Right lung (tissue), 5 donors: ENCODE results near the gene FNDC3B. TPM values are rescaled to one million over a fixed set of nuclear protein-coding genes. Genes with fewer than 3 reads are reported as not detected.

ENCODE experiments used
- DNase-seq, 2 donors: peaks; one replicate each; pipeline ENCODE4 v3.0.0-alpha.2; 2013
- polyA plus RNA-seq, 5 donors: library from polyadenylated mRNA; unstranded; fragments of 120-200 nt; gene quantifications; one replicate each; pipeline versions ENCODE4 v1.2.1 to v1.2.3, GENCODE V29; 2013; ENCODE audit warnings: inconsistent platforms in 1 of 5, low replicate concordance in 1 of 5; ENCODE audit not compliant: insufficient read length in 5 of 5, insufficient read depth in 1 of 5

Gene FNDC3B
- polyA plus RNA-seq, 5 donors: 27.6 to 52.1 (median 40.2) TPM

- DNase-seq: no peak
Observed at GRCh38 chr3:172209333-172210321, 170.2 kb downstream of the FNDC3B start.

DNA sequence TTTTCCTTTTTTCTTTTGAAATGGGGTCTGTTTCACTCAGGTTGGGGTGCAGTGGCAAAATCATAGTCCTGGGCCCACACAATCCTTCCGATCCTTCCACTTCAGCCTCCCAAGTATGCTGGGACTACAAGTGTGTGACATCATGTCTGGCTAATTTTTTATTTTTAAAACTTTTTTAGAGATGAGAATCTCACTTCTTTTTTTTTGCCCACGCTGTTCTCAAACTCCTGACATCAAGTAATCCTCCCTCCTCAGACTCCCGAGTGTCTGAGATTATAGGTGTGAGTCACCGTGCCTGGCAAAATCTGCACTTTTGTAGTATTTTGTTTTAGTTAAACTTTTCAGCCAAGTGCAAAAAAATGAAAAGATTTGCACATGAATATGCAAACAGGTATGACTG is 171.0 kb downstream of the FNDC3B start:
- no peak for DNase-seq

DNA sequence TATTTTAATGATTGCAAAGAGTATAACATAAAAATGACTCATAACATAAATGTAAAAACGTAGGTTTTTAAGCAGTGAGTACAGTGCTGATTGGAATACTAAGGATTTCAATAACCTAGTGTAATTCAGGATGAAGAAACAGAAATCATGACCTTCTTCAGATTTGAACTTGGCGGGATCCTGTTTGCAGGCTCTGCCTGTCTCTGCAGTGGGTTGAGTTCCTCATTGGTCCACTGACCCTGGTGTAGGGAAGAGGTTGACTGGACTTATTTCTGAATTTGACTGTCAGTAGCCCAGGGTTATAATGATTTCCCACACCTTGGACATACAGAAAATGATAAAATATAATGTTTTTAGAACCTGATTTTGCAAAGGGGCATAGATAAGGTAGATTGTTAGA is 171.7 kb downstream of the FNDC3B start:
- no peak for DNase-seq

DNA sequence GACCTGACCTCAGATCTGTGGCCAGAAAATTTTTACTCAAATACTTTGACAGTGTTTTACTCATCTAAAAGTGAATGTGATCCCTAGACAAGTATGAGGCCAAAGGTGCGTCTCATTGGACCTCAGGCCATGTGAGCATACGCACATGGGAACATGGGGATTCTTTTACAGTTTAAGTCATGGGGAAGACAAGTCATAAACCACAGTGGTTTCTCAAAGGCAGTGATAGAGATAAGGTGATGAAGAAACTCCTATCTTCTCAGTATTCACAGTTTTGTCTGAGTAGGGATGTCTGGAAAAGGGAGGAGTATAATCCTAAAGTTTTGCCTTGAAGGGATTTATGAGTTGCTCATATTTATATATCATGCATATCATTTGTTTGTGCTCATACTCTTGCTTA is 173.8 kb downstream of the FNDC3B start:
- no peak for DNase-seq

DNA sequence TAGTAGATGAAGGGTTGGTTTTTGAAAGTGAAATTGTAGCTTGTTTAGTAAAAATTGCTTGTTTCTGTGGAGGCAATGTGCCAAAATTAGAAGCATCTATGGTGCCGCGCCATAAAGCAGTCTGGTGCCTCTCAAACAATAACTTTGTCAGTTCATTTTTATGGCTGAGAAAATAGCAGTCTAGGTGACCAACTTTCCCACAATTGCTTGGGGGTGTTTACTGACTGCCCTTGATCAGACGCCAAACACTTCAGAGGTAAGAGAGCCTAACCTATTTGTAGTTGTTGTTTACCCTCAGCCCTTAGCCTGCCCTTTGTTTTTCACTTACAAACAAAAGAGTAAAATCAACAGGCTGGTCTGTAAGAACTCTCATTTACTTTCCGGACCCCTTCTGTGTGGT is 174.5 kb downstream of the FNDC3B start:
- DNase-seq: no peak

GRCh38 chr3:172216267-172216666 is 176.9 kb downstream of the FNDC3B start:
- no peak for DNase-seq

DNA sequence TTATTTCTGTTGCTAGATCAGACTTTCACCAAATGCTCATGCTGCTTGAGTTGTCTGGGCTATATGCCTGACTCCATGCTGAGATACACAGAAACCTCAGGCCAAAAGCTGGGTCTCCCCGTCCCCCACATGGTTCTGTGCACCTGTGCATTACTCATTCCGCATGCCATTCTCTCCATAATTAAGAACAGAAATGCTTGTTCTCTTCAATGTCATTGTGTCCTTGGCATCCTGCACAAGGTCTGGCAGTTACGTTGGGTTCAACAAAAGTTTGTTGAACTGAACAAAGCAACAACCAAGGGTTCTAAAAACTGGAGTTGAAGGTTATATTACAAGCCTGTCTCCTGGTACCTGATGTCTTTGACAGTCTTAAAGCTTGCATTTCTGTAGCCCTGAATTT is 177.5 kb downstream of the FNDC3B start:
- no peak for DNase-seq

- no peak for DNase-seq
Observed at GRCh38 chr3:172217877-172218276, 178.5 kb downstream of the FNDC3B start.

- no peak for DNase-seq
Observed at GRCh38 chr3:172218350-172219323, 179.3 kb downstream of the FNDC3B start.

- DNase-seq: no peak
Observed at GRCh38 chr3:172219750-172220149, 180.4 kb downstream of the FNDC3B start.

- DNase-seq: no peak
Observed at GRCh38 chr3:172221547-172221946, 182.2 kb downstream of the FNDC3B start.

DNA sequence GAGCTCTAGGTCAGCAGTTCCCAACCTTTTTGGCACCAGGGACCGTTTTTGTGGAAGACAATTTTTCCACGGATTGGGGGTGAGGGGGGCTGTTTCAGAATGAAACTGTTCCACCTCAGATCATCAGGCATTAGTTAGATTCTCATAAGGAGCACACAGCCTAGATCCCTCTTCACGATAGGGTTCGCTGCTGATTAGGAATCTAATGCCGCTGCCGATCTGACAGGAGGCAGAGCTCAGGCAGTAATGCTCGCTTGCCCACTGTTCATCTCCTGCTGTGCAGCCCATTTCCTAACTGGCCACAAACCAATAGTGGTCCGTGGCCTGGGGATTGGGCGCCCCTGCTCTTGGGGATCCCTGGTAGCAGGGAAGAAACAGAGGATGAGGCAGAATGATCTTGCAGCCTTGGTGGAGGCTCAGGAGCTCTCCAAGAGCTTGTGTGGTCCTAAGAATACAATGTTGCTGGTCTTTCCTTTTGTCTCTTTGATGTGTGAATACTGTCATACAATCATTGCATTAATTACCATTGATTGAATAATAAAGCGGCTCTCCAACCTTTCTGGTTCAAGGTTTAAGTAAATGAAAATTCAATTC is 183.2 kb downstream of the FNDC3B start:
- DNase-seq: no peak

DNA sequence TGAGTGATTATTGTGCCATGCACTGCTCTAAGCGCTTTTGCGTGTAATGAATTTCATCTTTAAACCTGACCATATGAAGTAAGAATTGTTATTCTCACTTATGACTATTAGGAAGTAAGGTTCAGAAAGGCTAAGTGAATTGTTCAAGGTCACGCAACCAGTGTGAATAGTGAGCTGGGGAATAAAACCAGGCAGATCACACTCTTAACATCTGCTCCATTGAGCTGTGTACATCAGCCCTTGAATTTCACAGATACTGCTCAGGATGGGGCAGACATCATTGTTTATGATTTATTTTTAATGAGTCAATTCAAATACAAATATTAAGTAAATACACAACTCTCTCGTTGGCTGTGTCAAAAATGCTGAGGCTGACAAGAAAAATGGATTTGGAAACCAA is 184.5 kb downstream of the FNDC3B start:
- DNase-seq: no peak

DNA sequence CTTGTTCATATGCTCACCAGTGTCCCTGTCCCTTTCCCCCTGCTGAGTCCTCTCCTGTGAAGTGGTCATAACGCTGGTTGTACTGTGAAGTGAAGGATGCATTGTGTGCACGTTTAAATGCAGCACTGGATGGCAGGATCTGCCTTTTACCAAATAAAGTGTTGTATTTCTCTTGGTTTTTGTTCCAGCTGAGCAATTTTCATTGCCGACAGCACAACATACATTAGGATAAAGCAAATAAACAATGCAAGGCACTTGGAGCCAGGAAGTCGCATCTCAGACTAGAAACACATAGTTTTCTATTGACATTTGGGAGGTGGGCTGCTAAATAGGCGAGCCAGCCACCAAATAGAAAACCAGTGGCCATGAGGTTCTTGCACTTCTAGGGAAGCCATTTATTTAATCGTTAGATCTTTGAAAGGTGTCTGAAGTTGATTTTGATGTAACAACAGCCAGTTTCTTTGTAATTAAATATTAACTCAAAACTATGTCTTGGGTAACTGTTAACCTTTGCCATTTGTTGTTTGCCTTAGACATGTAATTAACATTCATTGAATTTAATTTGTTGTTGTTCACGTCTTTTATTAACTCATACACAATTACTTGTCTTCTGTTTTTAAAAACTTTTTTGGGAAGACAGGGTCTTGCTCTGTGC is 185.3 kb downstream of the FNDC3B start:
- DNase-seq: no peak

GRCh38 chr3:172225215-172225707 is 185.9 kb downstream of the FNDC3B start:
- no peak for DNase-seq

DNA sequence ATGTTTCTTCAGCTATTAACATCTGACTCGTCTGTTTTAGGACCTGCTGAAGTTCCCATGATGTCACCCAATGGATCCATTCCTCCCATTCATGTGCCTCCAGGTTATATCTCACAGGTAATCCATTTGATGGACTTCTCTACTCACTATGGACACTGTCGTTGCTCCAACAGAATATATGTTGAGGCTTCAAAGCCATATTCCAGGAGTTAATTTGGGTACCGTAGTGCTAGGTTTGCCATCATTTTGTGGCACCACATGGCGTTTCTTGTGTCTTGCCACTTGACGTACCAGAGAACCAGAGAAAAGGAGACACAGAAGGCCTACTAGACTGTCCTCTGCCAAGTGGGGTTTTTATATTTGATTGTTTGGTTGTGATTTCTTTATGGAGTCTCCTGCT is 187.5 kb downstream of the FNDC3B start:
- DNase-seq: no peak

- no peak for DNase-seq
Observed at GRCh38 chr3:172227340-172228035, 188.1 kb downstream of the FNDC3B start.

DNA sequence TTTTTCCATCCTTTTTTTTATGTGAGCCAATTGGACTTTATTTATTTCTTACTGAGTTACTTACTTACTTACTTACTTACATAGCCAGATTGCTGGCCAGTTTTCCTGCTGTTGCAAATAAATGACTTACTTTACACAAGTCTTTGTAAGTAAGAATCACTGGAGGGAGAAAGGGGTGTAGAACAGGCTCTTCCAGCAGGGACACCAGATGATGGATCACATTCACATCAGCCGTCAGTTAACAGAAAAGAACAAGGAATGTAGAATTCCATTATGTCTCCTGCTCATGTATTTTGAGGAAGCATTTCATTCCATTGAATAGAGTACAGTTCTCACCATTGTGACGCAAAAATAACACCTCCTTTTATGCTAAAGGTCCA is 188.6 kb downstream of the FNDC3B start:
- DNase-seq: no peak

GRCh38 chr3:172229462-172229861 is 190.1 kb downstream of the FNDC3B start:
- no peak for DNase-seq

- no peak for DNase-seq
Observed at GRCh38 chr3:172231318-172231901, 192.0 kb downstream of the FNDC3B start.
